Parathyroid adenoma (tissue), 2 donors: ENCODE results near the gene ABCC8.
A peak's percentile ranks its signal among the peaks of the same experiment; 100 is the strongest.

ENCODE experiments used
- H2AFZ ChIP-seq: fragments of 300-600 bp; sonication (generic); one replicate; pipeline ENCODE4 v1.7.0; 2017; ENCODE audit warnings: antibody characterized with exemption, mild to moderate bottlenecking
- H3K27ac ChIP-seq: fragments of 300-600 bp; sonication (generic); one replicate; pipeline ENCODE4 v1.7.0; 2017
- H3K27me3 ChIP-seq: fragments of 300-600 bp; sonication (generic); one replicate; pipeline ENCODE4 v1.7.0; 2017; ENCODE audit warnings: low read length; ENCODE audit not compliant: control insufficient read depth, insufficient read depth
- H3K36me3 ChIP-seq: fragments of 300-600 bp; sonication (generic); one replicate; pipeline ENCODE4 v1.7.0; 2017; ENCODE audit warnings: low read length; ENCODE audit not compliant: control insufficient read depth, insufficient read depth
- H3K4me1 ChIP-seq: fragments of 300-600 bp; sonication (generic); one replicate; pipeline ENCODE4 v1.7.0; 2017; ENCODE audit warnings: control low read depth
- H3K4me2 ChIP-seq: fragments of 300-600 bp; sonication (generic); one replicate; pipeline ENCODE4 v1.7.0; 2017; ENCODE audit warnings: low read length
- H3K4me3 ChIP-seq: fragments of 300-600 bp; sonication (generic); one replicate; pipeline ENCODE4 v1.7.0; 2017; ENCODE audit warnings: low read depth, low read length
- H3K79me2 ChIP-seq: fragments of 300-600 bp; sonication (generic); one replicate; pipeline ENCODE4 v1.7.0; 2017; ENCODE audit warnings: control low read depth
- H3K9ac ChIP-seq: fragments of 300-600 bp; sonication (generic); one replicate; pipeline ENCODE4 v1.7.0; 2017; ENCODE audit warnings: mild to moderate bottlenecking
- H3K9me3 ChIP-seq: fragments of 300-600 bp; sonication (generic); one replicate; pipeline ENCODE4 v1.7.0; 2017; ENCODE audit warnings: low read length; ENCODE audit not compliant: control insufficient read depth
- TF ChIP-seq, protein P1 (sequence below): fragments of 300-600 bp; sonication (generic); IDR thresholded peaks from one replicate; pipeline ENCODE4 v1.7.0; 2017; ENCODE audit warnings: antibody characterized with exemption, mild to moderate bottlenecking
- donor health status: primary hyperparathyroidism.

ABCC8 gene

GRCh38 chr11:17405232-17406005 lies 71.2 kb downstream of the ABCC8 start:
- H3K4me2 ChIP-seq, result peak overlapping the region; percentile 38
- H3K36me3 ChIP-seq, result no peaks in the 10 kb centered on the region
- no peaks in the 10 kb centered on the region for H3K79me2 ChIP-seq
- H3K4me3 ChIP-seq, result no peak overlapping the region
- H2AFZ ChIP-seq, result peak overlapping the region; percentile 80
- no peaks in the 10 kb centered on the region for H3K9me3 ChIP-seq
- no peaks in the 10 kb centered on the region for H3K4me1 ChIP-seq
- H3K27me3 ChIP-seq, result no peaks in the 10 kb centered on the region
- H3K27ac ChIP-seq, result peak overlapping the region; percentile 53
- no peak overlapping the region for H3K9ac ChIP-seq
- TF ChIP-seq, protein P1, sequence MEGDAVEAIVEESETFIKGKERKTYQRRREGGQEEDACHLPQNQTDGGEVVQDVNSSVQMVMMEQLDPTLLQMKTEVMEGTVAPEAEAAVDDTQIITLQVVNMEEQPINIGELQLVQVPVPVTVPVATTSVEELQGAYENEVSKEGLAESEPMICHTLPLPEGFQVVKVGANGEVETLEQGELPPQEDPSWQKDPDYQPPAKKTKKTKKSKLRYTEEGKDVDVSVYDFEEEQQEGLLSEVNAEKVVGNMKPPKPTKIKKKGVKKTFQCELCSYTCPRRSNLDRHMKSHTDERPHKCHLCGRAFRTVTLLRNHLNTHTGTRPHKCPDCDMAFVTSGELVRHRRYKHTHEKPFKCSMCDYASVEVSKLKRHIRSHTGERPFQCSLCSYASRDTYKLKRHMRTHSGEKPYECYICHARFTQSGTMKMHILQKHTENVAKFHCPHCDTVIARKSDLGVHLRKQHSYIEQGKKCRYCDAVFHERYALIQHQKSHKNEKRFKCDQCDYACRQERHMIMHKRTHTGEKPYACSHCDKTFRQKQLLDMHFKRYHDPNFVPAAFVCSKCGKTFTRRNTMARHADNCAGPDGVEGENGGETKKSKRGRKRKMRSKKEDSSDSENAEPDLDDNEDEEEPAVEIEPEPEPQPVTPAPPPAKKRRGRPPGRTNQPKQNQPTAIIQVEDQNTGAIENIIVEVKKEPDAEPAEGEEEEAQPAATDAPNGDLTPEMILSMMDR, result peak; percentile 28

GRCh38 chr11:17403980-17404759 lies 72.5 kb downstream of the ABCC8 start:
- no peaks in the 10 kb centered on the region for H3K4me1 ChIP-seq
- H3K9me3 ChIP-seq, result no peaks in the 10 kb centered on the region
- H3K79me2 ChIP-seq, result no peaks in the 10 kb centered on the region
- no peaks in the 10 kb centered on the region for H3K36me3 ChIP-seq
- no peak overlapping the region for H3K4me2 ChIP-seq
- no peak overlapping the region for H2AFZ ChIP-seq
- TF ChIP-seq, protein P1, result no peak
- no peak overlapping the region for H3K27ac ChIP-seq
- no peak overlapping the region for H3K4me3 ChIP-seq
- H3K9ac ChIP-seq, result no peak overlapping the region
- no peaks in the 10 kb centered on the region for H3K27me3 ChIP-seq

- TF ChIP-seq, protein P1, result no peak
- H3K36me3 ChIP-seq, result no peaks in the 10 kb centered on the region
- no peak overlapping the region for H3K4me2 ChIP-seq
- no peaks in the 10 kb centered on the region for H3K4me1 ChIP-seq
- no peak overlapping the region for H3K4me3 ChIP-seq
- no peak overlapping the region for H3K9ac ChIP-seq
- H3K27ac ChIP-seq, result no peak overlapping the region
- no peak overlapping the region for H2AFZ ChIP-seq
- H3K27me3 ChIP-seq, result no peaks in the 10 kb centered on the region
- H3K79me2 ChIP-seq, result no peaks in the 10 kb centered on the region
- no peaks in the 10 kb centered on the region for H3K9me3 ChIP-seq
Measured at GRCh38 chr11:17402486-17402885, 74.2 kb downstream of the ABCC8 start.

- Histone ChIP-seq H3K9ac (no peak overlapping the region), H3K4me3 (no peak overlapping the region), H3K4me1 (no peaks in the 10 kb centered on the region), H3K79me2 (no peaks in the 10 kb centered on the region), H2AFZ (no peak overlapping the region), H3K36me3 (no peaks in the 10 kb centered on the region), H3K27ac (no peak overlapping the region), H3K9me3 (no peaks in the 10 kb centered on the region), H3K4me2 (no peak overlapping the region), H3K27me3 (no peaks in the 10 kb centered on the region)
- TF ChIP-seq, protein P1, result no peak
Measured at GRCh38 chr11:17401841-17402240, 74.8 kb downstream of the ABCC8 start.
